ENCODE data around the gene RNASEL. TPM values are rescaled to one million over a fixed set of nuclear protein-coding genes. Genes with fewer than 3 reads are reported as not detected.

The RNASEL gene
- total and polyA plus RNA-seq, 9 donors: 6.7 to 15.0 (median 9.7) TPM

- Histone ChIP-seq H3K27ac (no peak overlapping the region), H3K4me1 (ENCODE audit: insufficient read depth) (no peaks in the 10 kb centered on the region), H3K36me3 (no peaks in the 10 kb centered on the region), H3K9me3 (no peaks in the 10 kb centered on the region), H3K27me3 (no peaks in the 10 kb centered on the region), H3K4me3 (no peak overlapping the region)
- intact Hi-C loops (cut with DNase I): no loop called here
- no peak for DNase-seq
- TF ChIP-seq EP300 (IDR thresholded peaks at IDR 0.05): no peak
- no peak for TF ChIP-seq CTCF (IDR thresholded peaks at IDR 0.05)
- no peak for TF ChIP-seq POLR2A (IDR thresholded peaks at IDR 0.05)
- 41 to 100% (median 98%) methylated on average over 1 of the region's 1 CpG for WGBS, 3 donors
Observed at GRCh38 chr1:182628657-182629056, 39.6 kb upstream of the RNASEL start.

DNA sequence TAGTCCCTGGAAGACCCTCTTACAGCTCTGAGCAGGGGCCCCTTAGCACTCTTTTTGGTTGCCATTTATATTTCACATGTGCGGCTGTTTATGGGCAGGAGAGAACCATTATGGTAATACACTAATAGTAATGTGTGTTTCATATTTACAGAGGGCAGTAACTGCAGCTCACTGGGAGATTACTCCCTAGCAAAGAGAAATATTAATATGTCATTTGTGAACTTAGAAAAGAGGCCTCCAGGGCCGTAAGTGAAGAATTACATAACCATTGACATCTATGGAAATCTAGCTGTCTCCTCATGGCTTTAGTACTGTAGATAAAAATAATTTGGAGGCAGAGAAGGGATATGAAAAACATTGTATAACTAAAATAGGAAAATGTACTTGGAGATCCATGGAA lies 38.6 kb upstream of the RNASEL start:
- H3K4me1 ChIP-seq (ENCODE audit: insufficient read depth): no peaks in the 10 kb centered on the region
- TF ChIP-seq EP300 (IDR thresholded peaks at IDR 0.05) (no peak), CTCF (IDR thresholded peaks at IDR 0.05) (no peak), POLR2A (IDR thresholded peaks at IDR 0.05) (no peak)
- H3K4me3 ChIP-seq: no peak overlapping the region
- no peak overlapping the region for H3K27ac ChIP-seq
- no peaks in the 10 kb centered on the region for H3K36me3 ChIP-seq
- intact Hi-C loops (cut with DNase I): no loop called here
- H3K9me3 ChIP-seq: no peaks in the 10 kb centered on the region
- DNase-seq: no peak
- no peaks in the 10 kb centered on the region for H3K27me3 ChIP-seq
- WGBS, 3 donors: 71 to 80% (median 79%) methylated on average over 2 of the region's 2 CpGs

DNA sequence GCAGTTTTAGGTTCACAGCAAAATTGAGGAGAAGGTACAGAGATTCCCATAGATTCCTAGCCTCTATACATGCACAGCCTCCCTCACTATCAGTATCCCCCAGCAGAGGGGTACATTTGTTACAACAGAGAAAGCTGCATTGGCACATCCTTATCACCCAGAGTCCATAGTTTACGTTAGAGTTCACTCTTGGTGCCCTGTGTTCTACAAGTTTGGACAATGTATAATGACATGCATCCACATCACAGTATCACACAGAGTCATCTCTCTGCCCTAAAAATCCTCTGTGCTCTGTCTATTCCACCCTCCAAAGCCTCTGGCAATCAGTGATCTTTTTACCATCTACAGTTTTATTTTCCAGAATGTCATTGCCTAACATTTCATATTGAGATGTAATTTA lies 37.5 kb upstream of the RNASEL start:
- no peaks in the 10 kb centered on the region for H3K27me3 ChIP-seq
- DNase-seq: no peak
- no peaks in the 10 kb centered on the region for H3K9me3 ChIP-seq
- H3K4me3 ChIP-seq: no peak overlapping the region
- H3K4me1 ChIP-seq (ENCODE audit: insufficient read depth): no peaks in the 10 kb centered on the region
- H3K36me3 ChIP-seq: no peaks in the 10 kb centered on the region
- WGBS, 3 donors: 32 to 68% (median 59%) methylated on average over 1 of the region's 1 CpG
- TF ChIP-seq EP300 (IDR thresholded peaks at IDR 0.05) (no peak), CTCF (IDR thresholded peaks at IDR 0.05) (no peak), POLR2A (IDR thresholded peaks at IDR 0.05) (no peak)
- intact Hi-C loops (cut with DNase I): no loop called here
- no peak overlapping the region for H3K27ac ChIP-seq

- WGBS, 3 donors: 74 to 83% (median 76%) methylated on average over 1 of the region's 1 CpG
- intact Hi-C loops (cut with DNase I): no loop called here
- no peaks in the 10 kb centered on the region for H3K27me3 ChIP-seq
- no peak for DNase-seq
- H3K9me3 ChIP-seq: no peaks in the 10 kb centered on the region
- H3K4me3 ChIP-seq: no peak overlapping the region
- TF ChIP-seq EP300 (IDR thresholded peaks at IDR 0.05) (no peak), CTCF (IDR thresholded peaks at IDR 0.05) (no peak), POLR2A (IDR thresholded peaks at IDR 0.05) (no peak)
- no peaks in the 10 kb centered on the region for H3K4me1 ChIP-seq (ENCODE audit: insufficient read depth)
- H3K36me3 ChIP-seq: no peaks in the 10 kb centered on the region
- no peak overlapping the region for H3K27ac ChIP-seq
Observed at GRCh38 chr1:182625719-182626504, 36.9 kb upstream of the RNASEL start.
